WI38 (cell line): Measurements from ENCODE around the gene METTL26.

ENCODE experiments used
- H3K4me3 ChIP-seq: 2 replicates; pipeline ENCODE4 v1.5.1; 2011; ENCODE audit warnings: low read depth, mild to moderate bottlenecking, control low read depth, low read length
- CTCF ChIP-seq: IDR thresholded peaks from 2 replicates; pipeline ENCODE4 v1.5.1; 2012; ENCODE audit warnings: low read depth, mild to moderate bottlenecking, control low read depth, low read length

Gene METTL26

GRCh38 chr16:652454-653305 is 16.6 kb upstream of the METTL26 start:
- H3K4me3 ChIP-seq = no peak overlapping the region
- no peak for TF ChIP-seq CTCF

- no peak overlapping the region for H3K4me3 ChIP-seq
- TF ChIP-seq CTCF = no peak
These were observed 15.7 kb upstream of the METTL26 start for GRCh38 chr16:651844-652243.

GRCh38 chr16:649631-650030 is 13.5 kb upstream of the METTL26 start:
- peak overlapping the region; percentile 65 for H3K4me3 ChIP-seq
- no peak for TF ChIP-seq CTCF

- no peak for TF ChIP-seq CTCF
These were observed 12.9 kb upstream of the METTL26 start, which contains the start of gene WDR90 for GRCh38 chr16:648781-649589. Gene WDR90, plus strand, starts transcription at chr16:649365. Its CDS starts 52 bp downstream, at chr16:649417.

GRCh38 chr16:648071-648780 is 12.1 kb upstream of the METTL26 start:
- no peak for TF ChIP-seq CTCF
- peak overlapping the region; percentile 65 for H3K4me3 ChIP-seq

More at GRCh38 chr16:648781-649589, 12.9 kb upstream of the METTL26 start, which contains the start of gene WDR90:
- H3K4me3 ChIP-seq = peak within 1 kb of the TSS; percentile 65

- no peak overlapping the region for H3K4me3 ChIP-seq
- no peak for TF ChIP-seq CTCF
These were observed 11.2 kb upstream of the METTL26 start for GRCh38 chr16:647173-647902.
